Naive B cell (primary cell): Measurements from ENCODE around the gene PTPRG. TPM values are rescaled to one million over a fixed set of nuclear protein-coding genes. Genes with fewer than 3 reads are reported as not detected.

Experiments
- ATAC-seq, 2 donors: fragments of 150-1000 bp; cut with Tn5 transposase; 2 replicates each; pipeline ENCODE4 v1.10.0; 2021; ENCODE audit warnings: low read depth in 2 of 2, mild to moderate bottlenecking in 2 of 2, moderate library complexity in 2 of 2
- DNase-seq: peaks from one replicate; pipeline ENCODE4 v3.0.0; 2022
- H3K27ac Mint-ChIP-seq, 6 donors: one replicate each; pipeline ENCODE4 v1.8.0; 2020 to 2022; ENCODE audit warnings: mild to moderate bottlenecking in 6 of 6, mixed read lengths in 6 of 6, moderate library complexity in 5 of 6, inconsistent platforms in 2 of 6
- H3K27me3 Mint-ChIP-seq, 3 donors: one replicate each; pipeline ENCODE4 v1.8.0; 2021 to 2022; ENCODE audit warnings: mixed read lengths in 3 of 3, mild to moderate bottlenecking in 1 of 3
- H3K36me3 Mint-ChIP-seq, 2 donors: one replicate each; pipeline ENCODE4 v1.8.0; 2020 to 2022; ENCODE audit warnings: mixed read lengths in 2 of 2, inconsistent platforms in 1 of 2, mild to moderate bottlenecking in 1 of 2
- H3K4me1 Mint-ChIP-seq, 3 donors: one replicate each; pipeline ENCODE4 v1.8.0; 2020 to 2022; ENCODE audit warnings: mixed read lengths in 3 of 3, inconsistent platforms in 1 of 3, mild to moderate bottlenecking in 1 of 3, moderate library complexity in 1 of 3
- H3K4me3 Mint-ChIP-seq, 8 donors: one replicate each; pipeline ENCODE4 v1.8.0; 2020 to 2022; ENCODE audit warnings: mild to moderate bottlenecking in 8 of 8, mixed read lengths in 8 of 8, moderate library complexity in 8 of 8, inconsistent platforms in 2 of 8
- H3K9me3 Mint-ChIP-seq, 7 donors: one replicate each; pipeline ENCODE4 v1.8.0; 2020 to 2022; ENCODE audit warnings: mixed read lengths in 7 of 7, mild to moderate bottlenecking in 5 of 7, inconsistent platforms in 2 of 7, moderate library complexity in 1 of 7
- polyA plus RNA-seq, 6 donors: library from polyadenylated mRNA; unstranded; fragments of 300-500 nt; fragmentation: Illumina TruSeq; gene quantifications; one replicate each; pipeline ENCODE4 v1.2.3, GENCODE V29; 2021; ENCODE audit warnings: low read depth in 6 of 6

Gene PTPRG
- polyA plus RNA-seq, 6 donors from 2014 or later: 0.05 to 0.20 (median 0.10) TPM; not detected in 1

GRCh38 chr3:62178032-62178431 is 616.7 kb downstream of the PTPRG start:
- H3K9me3 Mint-ChIP-seq: peaks cover 0 to 3% (median 0%) of the 10 kb centered on the region in 7 donors
- peaks cover 0 to 10% (median 0%) of the 10 kb centered on the region in 3 donors for H3K27me3 Mint-ChIP-seq
- no peak for DNase-seq
- H3K4me1 Mint-ChIP-seq: no peaks in the 10 kb centered on the region
- no peak overlapping the region for H3K4me3 Mint-ChIP-seq
- H3K27ac Mint-ChIP-seq: no peak overlapping the region
- no peaks in the 10 kb centered on the region for H3K36me3 Mint-ChIP-seq
- ATAC-seq: no peak

GRCh38 chr3:62178739-62179600 is 617.6 kb downstream of the PTPRG start:
- peaks cover 0 to 10% (median 4%) of the 10 kb centered on the region in 3 donors for H3K27me3 Mint-ChIP-seq
- DNase-seq (no peak), ATAC-seq (no peak)
- no peaks in the 10 kb centered on the region for H3K36me3 Mint-ChIP-seq
- H3K4me3 Mint-ChIP-seq: no peak overlapping the region
- no peak overlapping the region for H3K27ac Mint-ChIP-seq
- H3K4me1 Mint-ChIP-seq: no peaks in the 10 kb centered on the region
- H3K9me3 Mint-ChIP-seq: peaks cover 0 to 3% (median 0%) of the 10 kb centered on the region in 7 donors

- H3K27me3 Mint-ChIP-seq: peaks cover 0 to 15% (median 7%) of the 10 kb centered on the region in 3 donors
- no peak for ATAC-seq
Observed at GRCh38 chr3:62180514-62180913, 619.1 kb downstream of the PTPRG start.

GRCh38 chr3:62183087-62183486 is 621.7 kb downstream of the PTPRG start:
- ATAC-seq (no peak), DNase-seq (no peak)
- no peak overlapping the region for H3K4me3 Mint-ChIP-seq
- no peak overlapping the region for H3K27ac Mint-ChIP-seq
- H3K4me1 Mint-ChIP-seq: no peaks in the 10 kb centered on the region
- H3K36me3 Mint-ChIP-seq: no peaks in the 10 kb centered on the region
- peaks cover 0 to 15% (median 4%) of the 10 kb centered on the region in 3 donors for H3K27me3 Mint-ChIP-seq
- no peaks in the 10 kb centered on the region for H3K9me3 Mint-ChIP-seq

More at GRCh38 chr3:62180514-62180913, 619.1 kb downstream of the PTPRG start:
- no peaks in the 10 kb centered on the region for H3K36me3 Mint-ChIP-seq
- DNase-seq: no peak
- peaks cover 0 to 2% (median 0%) of the 10 kb centered on the region in 7 donors for H3K9me3 Mint-ChIP-seq
- H3K4me1 Mint-ChIP-seq: no peaks in the 10 kb centered on the region
- no peak overlapping the region for H3K4me3 Mint-ChIP-seq
- no peak overlapping the region for H3K27ac Mint-ChIP-seq

- Mint-ChIP-seq H3K9me3 (no peaks in the 10 kb centered on the region), H3K4me1 (peaks cover 3 to 6% (median 6%) of the 10 kb centered on the region in 3 donors), H3K27ac (no peak overlapping the region), H3K4me3 (no peak overlapping the region), H3K36me3 (no peaks in the 10 kb centered on the region), H3K27me3 (peaks cover 4 to 15% (median 5%) of the 10 kb centered on the region in 3 donors)
- ATAC-seq (no peak), DNase-seq (no peak)
Observed at GRCh38 chr3:62183969-62184368, 622.6 kb downstream of the PTPRG start.

- ATAC-seq (no peak), DNase-seq (no peak)
- peaks cover 6 to 16% (median 7%) of the 10 kb centered on the region in 3 donors for H3K27me3 Mint-ChIP-seq
- H3K4me3 Mint-ChIP-seq: no peak overlapping the region
- no peak overlapping the region for H3K27ac Mint-ChIP-seq
- no peaks in the 10 kb centered on the region for H3K9me3 Mint-ChIP-seq
- H3K36me3 Mint-ChIP-seq: no peaks in the 10 kb centered on the region
- peaks cover 3 to 12% (median 7%) of the 10 kb centered on the region in 3 donors for H3K4me1 Mint-ChIP-seq
Observed at GRCh38 chr3:62184559-62184958, 623.2 kb downstream of the PTPRG start.

GRCh38 chr3:62187022-62187431 is 625.7 kb downstream of the PTPRG start:
- H3K4me3 Mint-ChIP-seq: no peak overlapping the region
- H3K36me3 Mint-ChIP-seq: no peaks in the 10 kb centered on the region
- peaks cover 3 to 15% (median 7%) of the 10 kb centered on the region in 3 donors for H3K4me1 Mint-ChIP-seq
- no peak for ATAC-seq
- H3K27me3 Mint-ChIP-seq: peaks cover 6 to 23% (median 9%) of the 10 kb centered on the region in 3 donors
- H3K9me3 Mint-ChIP-seq: no peaks in the 10 kb centered on the region
- no peak overlapping the region for H3K27ac Mint-ChIP-seq
- no peak for DNase-seq

GRCh38 chr3:62188681-62189375 is 627.5 kb downstream of the PTPRG start:
- Mint-ChIP-seq H3K4me3 (peak overlapping the region in 1 of 8 donors; percentile 5), H3K27ac (no peak overlapping the region), H3K27me3 (peaks cover 6 to 20% (median 9%) of the 10 kb centered on the region in 3 donors), H3K9me3 (no peaks in the 10 kb centered on the region), H3K4me1 (peaks cover 3 to 15% (median 7%) of the 10 kb centered on the region in 3 donors), H3K36me3 (no peaks in the 10 kb centered on the region)
- ATAC-seq (peak in 1 of 2 donors; percentile 40), DNase-seq (peak; percentile 19)

- ATAC-seq (no peak), DNase-seq (no peak)
- H3K27me3 Mint-ChIP-seq: peaks cover 6 to 15% (median 9%) of the 10 kb centered on the region in 3 donors
- H3K4me3 Mint-ChIP-seq: no peak overlapping the region
- no peaks in the 10 kb centered on the region for H3K9me3 Mint-ChIP-seq
- H3K36me3 Mint-ChIP-seq: no peaks in the 10 kb centered on the region
- peak overlapping the region in 1 of 6 donors; percentile 86 for H3K27ac Mint-ChIP-seq
- peaks cover 3 to 15% (median 7%) of the 10 kb centered on the region in 3 donors for H3K4me1 Mint-ChIP-seq
Observed at GRCh38 chr3:62189376-62189698, 628.0 kb downstream of the PTPRG start.

- ATAC-seq (no peak), DNase-seq (no peak)
- Mint-ChIP-seq H3K9me3 (no peaks in the 10 kb centered on the region), H3K36me3 (no peaks in the 10 kb centered on the region), H3K4me3 (no peak overlapping the region), H3K4me1 (peaks cover 3 to 15% (median 7%) of the 10 kb centered on the region in 3 donors), H3K27me3 (peaks cover 6 to 9% (median 8%) of the 10 kb centered on the region in 3 donors), H3K27ac (no peak overlapping the region)
Observed at GRCh38 chr3:62192891-62193290, 631.5 kb downstream of the PTPRG start.

- H3K27me3 Mint-ChIP-seq: peaks cover 3 to 9% (median 8%) of the 10 kb centered on the region in 3 donors
Observed at GRCh38 chr3:62193586-62194345, 632.4 kb downstream of the PTPRG start.

GRCh38 chr3:62197350-62198012 is 636.1 kb downstream of the PTPRG start:
- no peak for ATAC-seq
- no peak for DNase-seq
- Mint-ChIP-seq H3K27me3 (no peaks in the 10 kb centered on the region), H3K27ac (no peak overlapping the region), H3K4me3 (no peak overlapping the region), H3K9me3 (no peaks in the 10 kb centered on the region), H3K36me3 (no peaks in the 10 kb centered on the region), H3K4me1 (no peaks in the 10 kb centered on the region)

More at GRCh38 chr3:62193586-62194345, 632.4 kb downstream of the PTPRG start:
- Mint-ChIP-seq H3K4me3 (no peak overlapping the region), H3K9me3 (no peaks in the 10 kb centered on the region), H3K27ac (no peak overlapping the region), H3K36me3 (no peaks in the 10 kb centered on the region), H3K4me1 (peaks cover under 1 to 11% (median 4%) of the 10 kb centered on the region in 3 donors)
- DNase-seq: no peak
- no peak for ATAC-seq

- H3K4me3 Mint-ChIP-seq: no peak overlapping the region
- H3K27me3 Mint-ChIP-seq: peaks cover 0 to 6% (median 0%) of the 10 kb centered on the region in 3 donors
- no peak overlapping the region for H3K27ac Mint-ChIP-seq
- no peaks in the 10 kb centered on the region for H3K36me3 Mint-ChIP-seq
- ATAC-seq: no peak
- no peak for DNase-seq
- peaks cover 0 to 1% (median 0%) of the 10 kb centered on the region in 7 donors for H3K9me3 Mint-ChIP-seq
- H3K4me1 Mint-ChIP-seq: no peaks in the 10 kb centered on the region
Observed at GRCh38 chr3:62199126-62199525, 637.8 kb downstream of the PTPRG start.
